GM12875 (cell line): ENCODE results near the gene EML6.

Experiments
- H3K4me3 ChIP-seq: one replicate; pipeline ENCODE4 v1.5.1; 2011; ENCODE audit warnings: low read depth, low read length, control low read depth
- TF ChIP-seq, protein P1 (sequence below): IDR thresholded peaks from 2 replicates; pipeline ENCODE4 v1.5.1; 2011; ENCODE audit warnings: low read depth, mild to moderate bottlenecking, control low read depth, inconsistent platforms, low read length, moderate library complexity, borderline replicate concordance; ENCODE audit not compliant: insufficient read depth

EML6 gene

DNA sequence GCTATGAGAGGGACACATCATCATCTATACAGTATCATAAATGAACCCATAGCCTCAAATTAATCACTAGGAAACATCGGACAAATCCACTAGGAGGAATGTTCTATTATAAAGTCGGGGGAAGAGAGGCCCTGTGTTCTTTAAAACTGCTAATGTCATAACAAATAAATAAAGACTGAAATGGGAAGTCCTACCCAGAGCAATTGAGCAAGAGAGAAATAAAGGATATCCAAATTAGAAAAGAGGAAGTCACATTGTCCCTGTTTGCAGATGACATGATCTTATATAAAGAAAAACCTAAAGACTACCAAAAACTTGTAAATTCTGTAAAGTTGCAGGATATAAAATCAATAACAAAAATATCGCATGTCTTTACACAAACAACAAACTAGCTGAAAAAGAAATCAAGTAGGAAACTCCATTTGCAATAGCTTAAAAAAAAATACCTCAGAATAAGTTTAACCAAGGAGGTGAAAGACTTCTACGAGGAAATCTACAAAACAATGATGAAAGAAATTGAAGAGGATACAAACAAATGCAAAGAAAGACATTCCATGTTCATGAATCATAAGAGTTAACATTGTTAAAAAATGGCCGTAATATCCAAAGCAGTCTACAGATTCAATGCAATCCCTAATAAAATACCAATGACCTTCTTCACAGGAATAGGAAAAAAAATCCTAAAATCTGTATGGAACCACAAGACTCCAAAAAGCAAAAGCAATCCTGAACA, 296.2 kb downstream of the EML6 start:
- H3K4me3 ChIP-seq = no peak overlapping the region
- TF ChIP-seq, protein P1, sequence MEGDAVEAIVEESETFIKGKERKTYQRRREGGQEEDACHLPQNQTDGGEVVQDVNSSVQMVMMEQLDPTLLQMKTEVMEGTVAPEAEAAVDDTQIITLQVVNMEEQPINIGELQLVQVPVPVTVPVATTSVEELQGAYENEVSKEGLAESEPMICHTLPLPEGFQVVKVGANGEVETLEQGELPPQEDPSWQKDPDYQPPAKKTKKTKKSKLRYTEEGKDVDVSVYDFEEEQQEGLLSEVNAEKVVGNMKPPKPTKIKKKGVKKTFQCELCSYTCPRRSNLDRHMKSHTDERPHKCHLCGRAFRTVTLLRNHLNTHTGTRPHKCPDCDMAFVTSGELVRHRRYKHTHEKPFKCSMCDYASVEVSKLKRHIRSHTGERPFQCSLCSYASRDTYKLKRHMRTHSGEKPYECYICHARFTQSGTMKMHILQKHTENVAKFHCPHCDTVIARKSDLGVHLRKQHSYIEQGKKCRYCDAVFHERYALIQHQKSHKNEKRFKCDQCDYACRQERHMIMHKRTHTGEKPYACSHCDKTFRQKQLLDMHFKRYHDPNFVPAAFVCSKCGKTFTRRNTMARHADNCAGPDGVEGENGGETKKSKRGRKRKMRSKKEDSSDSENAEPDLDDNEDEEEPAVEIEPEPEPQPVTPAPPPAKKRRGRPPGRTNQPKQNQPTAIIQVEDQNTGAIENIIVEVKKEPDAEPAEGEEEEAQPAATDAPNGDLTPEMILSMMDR = no peak
